Panc1 (cell line): Measurements from ENCODE around the gene MRPL50. TPM values are rescaled to one million over a fixed set of nuclear protein-coding genes. Genes with fewer than 3 reads are reported as not detected.

Experiments used
- ATAC-seq: fragments of 200-7000 bp; cut with Tn5 transposase; 2 replicates; pipeline ENCODE4 v1.9.1; 2020; ENCODE audit warnings: mild to moderate bottlenecking, moderate library complexity
- BruUV-seq: library from RNA; stranded (reverse); fragments of 400-500 nt; replicated peaks from 2 replicates; lab custom pipeline; 2021; lab: Mats Ljungman, UMichigan
- CTCF ChIA-PET: fragments of 300-600 bp; sonication (Branson Sonifier 250); formaldehyde crosslinking; loops from one replicate; lab custom pipeline; 2022; ENCODE audit warnings: antibody characterized with exemption; lab: Charles Lee
- POLR2A ChIA-PET: fragments of 300-600 bp; sonication (Branson Sonifier 250); formaldehyde crosslinking; loops from one replicate; lab custom pipeline; 2022; ENCODE audit warnings: antibody characterized with exemption; lab: Charles Lee
- DNase-seq: peaks from one replicate; pipeline ENCODE4 v3.0.0-alpha.2; 2010; ENCODE audit warnings: low read depth, low spot score
- H3K27ac ChIP-seq: 2 replicates; pipeline ENCODE4 v1.5.1; 2011; ENCODE audit warnings: mild to moderate bottlenecking, low read length, inconsistent platforms
- H3K27me3 ChIP-seq: fragments of 200-500 bp; sonication (Bioruptor generic); 2 replicates; pipeline ENCODE4 v1.6.0; 2014; ENCODE audit warnings: low read length, inconsistent platforms; ENCODE audit not compliant: control insufficient read depth, insufficient read depth
- H3K36me3 ChIP-seq: fragments of 200-500 bp; sonication (Bioruptor generic); 2 replicates; pipeline ENCODE4 v1.5.1; 2014; ENCODE audit warnings: inconsistent platforms, mild to moderate bottlenecking, low read length, moderate library complexity; ENCODE audit not compliant: control insufficient read depth, insufficient read depth
- H3K4me1 ChIP-seq: 2 replicates; pipeline ENCODE4 v1.5.1; 2011; ENCODE audit warnings: inconsistent platforms, mild to moderate bottlenecking, low read length, moderate library complexity; ENCODE audit not compliant: control insufficient read depth, insufficient read depth
- H3K4me3 ChIP-seq, 2 experiments: 2 replicates each; pipeline ENCODE4 v1.5.1; 2011 to 2012; ENCODE audit warnings: low read depth in 2 of 2, low read length in 2 of 2, mild to moderate bottlenecking in 2 of 2, inconsistent platforms in 1 of 2, moderate library complexity in 1 of 2
- H3K9me3 ChIP-seq: fragments of 200-500 bp; sonication (Bioruptor generic); 2 replicates; pipeline ENCODE4 v1.5.1; 2014; ENCODE audit warnings: low read depth, mild to moderate bottlenecking, inconsistent platforms, low read length, moderate library complexity; ENCODE audit not compliant: control insufficient read depth, insufficient read depth
- POLR2AphosphoS5 ChIP-seq: IDR thresholded peaks from 2 replicates; pipeline ENCODE4 v1.6.1; 2012; ENCODE audit warnings: mild to moderate bottlenecking, low read depth, low read length, moderate library complexity
- SIN3A ChIP-seq: IDR thresholded peaks from 2 replicates; pipeline ENCODE4 v1.6.1; 2012; ENCODE audit warnings: low read depth, mild to moderate bottlenecking, low read length, moderate library complexity, borderline replicate concordance; ENCODE audit not compliant: insufficient read depth
- TCF7L2 ChIP-seq: IDR thresholded peaks from 2 replicates; pipeline ENCODE4 v1.6.1; 2011; ENCODE audit warnings: mild to moderate bottlenecking, low read depth, low read length, inconsistent platforms
- in situ Hi-C: cut with HindIII; loops from 2 replicates; pipeline ENCODE4 v1.10.0; 2016; ENCODE audit warnings: low sequenced_read_pairs, low pct_unique_long_range_greater_than_20kb
- intact Hi-C: fragments of 100-400 bp; cut with micrococcal nuclease; formaldehyde crosslinking; loops from one replicate; pipeline ENCODE4 v1.10.0; 2022; ENCODE audit not compliant: unreplicated experiment
- total RNA-seq: library from RNA; stranded (reverse); gene quantifications from one replicate; pipeline ENCODE4 v1.2.1, GENCODE V29; 2021; ENCODE audit not compliant: unreplicated experiment
- TF ChIP-seq, protein P1 (sequence below), 2 experiments: IDR thresholded peaks; 2 replicates each; pipeline ENCODE4 v1.6.1; 2011 to 2012; ENCODE audit warnings: low read depth in 2 of 2, control low read depth in 1 of 2, low read length in 1 of 2, mild to moderate bottlenecking in 1 of 2, moderate library complexity in 1 of 2; ENCODE audit not compliant: insufficient read depth in 1 of 2
- TF ChIP-seq, protein P2 (sequence below): fragments of 450-650 bp; IDR thresholded peaks from 2 replicates; pipeline ENCODE4 v1.5.1; 2017; ENCODE audit warnings: mild to moderate bottlenecking

MRPL50 gene
- total RNA-seq, 1 experiment from 2014 or later: 7.2 TPM

DNA sequence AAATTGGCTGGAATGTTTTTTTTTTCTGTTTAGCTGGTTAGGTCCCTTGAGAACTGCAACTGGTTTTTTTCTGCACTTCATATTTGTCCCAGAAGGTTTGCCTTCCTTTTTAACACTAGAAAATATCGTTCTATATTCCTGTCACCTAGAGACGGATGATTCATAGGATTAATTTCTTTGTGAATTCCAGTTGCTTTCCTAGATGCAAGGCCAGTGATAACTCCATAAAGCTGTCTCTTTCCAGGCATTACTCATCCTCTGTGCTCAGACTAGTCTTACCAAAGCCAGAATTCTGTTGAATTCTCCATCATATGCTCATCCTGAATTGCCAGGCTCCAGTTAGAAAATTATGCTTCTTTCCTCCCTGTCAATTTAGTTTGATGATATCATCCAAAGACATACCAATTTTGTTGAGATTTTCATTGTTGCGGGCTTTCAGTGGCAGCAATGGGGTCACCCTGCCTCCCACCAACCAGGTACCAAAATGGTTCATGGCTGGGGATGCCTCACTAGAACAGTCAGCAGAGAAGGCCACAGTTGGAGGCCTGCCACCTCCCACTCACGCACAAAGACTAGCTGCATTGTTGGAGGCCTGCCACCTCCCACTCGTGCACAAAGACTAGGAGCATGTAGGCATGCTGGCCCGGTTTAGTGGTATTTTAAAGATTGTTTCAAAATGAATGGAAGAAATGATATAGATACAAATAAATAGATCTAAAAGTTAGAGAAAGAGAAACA is 22.1 kb downstream of the MRPL50 start:
- intact Hi-C loops (no loop called here), in situ Hi-C loops (no loop called here)
- no TSS peak for BruUV-seq
- H3K27ac ChIP-seq: no peak overlapping the region
- ATAC-seq (no peak), DNase-seq (no peak)
- no peaks in the 10 kb centered on the region for H3K36me3 ChIP-seq
- no peaks in the 10 kb centered on the region for H3K9me3 ChIP-seq
- ChIA-PET POLR2A (no interaction called here), CTCF (no interaction called here)
- H3K4me3 ChIP-seq: no peak overlapping the region
- TF ChIP-seq, protein P1, sequence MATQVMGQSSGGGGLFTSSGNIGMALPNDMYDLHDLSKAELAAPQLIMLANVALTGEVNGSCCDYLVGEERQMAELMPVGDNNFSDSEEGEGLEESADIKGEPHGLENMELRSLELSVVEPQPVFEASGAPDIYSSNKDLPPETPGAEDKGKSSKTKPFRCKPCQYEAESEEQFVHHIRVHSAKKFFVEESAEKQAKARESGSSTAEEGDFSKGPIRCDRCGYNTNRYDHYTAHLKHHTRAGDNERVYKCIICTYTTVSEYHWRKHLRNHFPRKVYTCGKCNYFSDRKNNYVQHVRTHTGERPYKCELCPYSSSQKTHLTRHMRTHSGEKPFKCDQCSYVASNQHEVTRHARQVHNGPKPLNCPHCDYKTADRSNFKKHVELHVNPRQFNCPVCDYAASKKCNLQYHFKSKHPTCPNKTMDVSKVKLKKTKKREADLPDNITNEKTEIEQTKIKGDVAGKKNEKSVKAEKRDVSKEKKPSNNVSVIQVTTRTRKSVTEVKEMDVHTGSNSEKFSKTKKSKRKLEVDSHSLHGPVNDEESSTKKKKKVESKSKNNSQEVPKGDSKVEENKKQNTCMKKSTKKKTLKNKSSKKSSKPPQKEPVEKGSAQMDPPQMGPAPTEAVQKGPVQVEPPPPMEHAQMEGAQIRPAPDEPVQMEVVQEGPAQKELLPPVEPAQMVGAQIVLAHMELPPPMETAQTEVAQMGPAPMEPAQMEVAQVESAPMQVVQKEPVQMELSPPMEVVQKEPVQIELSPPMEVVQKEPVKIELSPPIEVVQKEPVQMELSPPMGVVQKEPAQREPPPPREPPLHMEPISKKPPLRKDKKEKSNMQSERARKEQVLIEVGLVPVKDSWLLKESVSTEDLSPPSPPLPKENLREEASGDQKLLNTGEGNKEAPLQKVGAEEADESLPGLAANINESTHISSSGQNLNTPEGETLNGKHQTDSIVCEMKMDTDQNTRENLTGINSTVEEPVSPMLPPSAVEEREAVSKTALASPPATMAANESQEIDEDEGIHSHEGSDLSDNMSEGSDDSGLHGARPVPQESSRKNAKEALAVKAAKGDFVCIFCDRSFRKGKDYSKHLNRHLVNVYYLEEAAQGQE (IDR thresholded peaks at IDR 0.05; ENCODE audit: insufficient read depth in 1 of 2, low read depth in 2 of 2, low read length in 1 of 2): no peak
- TF ChIP-seq, protein P2, sequence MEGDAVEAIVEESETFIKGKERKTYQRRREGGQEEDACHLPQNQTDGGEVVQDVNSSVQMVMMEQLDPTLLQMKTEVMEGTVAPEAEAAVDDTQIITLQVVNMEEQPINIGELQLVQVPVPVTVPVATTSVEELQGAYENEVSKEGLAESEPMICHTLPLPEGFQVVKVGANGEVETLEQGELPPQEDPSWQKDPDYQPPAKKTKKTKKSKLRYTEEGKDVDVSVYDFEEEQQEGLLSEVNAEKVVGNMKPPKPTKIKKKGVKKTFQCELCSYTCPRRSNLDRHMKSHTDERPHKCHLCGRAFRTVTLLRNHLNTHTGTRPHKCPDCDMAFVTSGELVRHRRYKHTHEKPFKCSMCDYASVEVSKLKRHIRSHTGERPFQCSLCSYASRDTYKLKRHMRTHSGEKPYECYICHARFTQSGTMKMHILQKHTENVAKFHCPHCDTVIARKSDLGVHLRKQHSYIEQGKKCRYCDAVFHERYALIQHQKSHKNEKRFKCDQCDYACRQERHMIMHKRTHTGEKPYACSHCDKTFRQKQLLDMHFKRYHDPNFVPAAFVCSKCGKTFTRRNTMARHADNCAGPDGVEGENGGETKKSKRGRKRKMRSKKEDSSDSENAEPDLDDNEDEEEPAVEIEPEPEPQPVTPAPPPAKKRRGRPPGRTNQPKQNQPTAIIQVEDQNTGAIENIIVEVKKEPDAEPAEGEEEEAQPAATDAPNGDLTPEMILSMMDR: no peak
- TF ChIP-seq POLR2AphosphoS5 (no peak), SIN3A (no peak), TCF7L2 (no peak)
- H3K27me3 ChIP-seq: no peaks in the 10 kb centered on the region
- no peaks in the 10 kb centered on the region for H3K4me1 ChIP-seq

DNA sequence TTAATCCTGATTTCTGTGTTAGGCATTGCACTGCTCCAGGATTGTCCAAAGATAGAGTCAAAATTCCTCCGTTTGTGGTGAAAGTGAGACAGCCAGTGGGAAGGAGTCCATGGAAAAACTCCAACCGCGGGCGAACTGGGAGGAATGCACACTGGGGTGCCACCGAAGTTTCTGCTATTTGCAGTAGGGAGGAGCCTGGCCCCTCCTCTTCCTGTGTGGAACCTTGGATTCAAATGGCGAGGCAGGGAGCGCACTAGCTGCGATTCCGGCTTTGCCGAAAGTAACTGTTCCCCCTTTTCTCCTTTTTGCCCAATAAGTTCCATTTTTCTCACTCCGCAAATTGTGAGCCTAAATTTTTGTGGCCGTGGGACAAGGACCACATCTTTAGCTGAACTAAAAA is 22.9 kb downstream of the MRPL50 start:
- Histone ChIP-seq H3K36me3 (no peaks in the 10 kb centered on the region), H3K27me3 (no peaks in the 10 kb centered on the region), H3K4me3 (no peak overlapping the region), H3K4me1 (no peaks in the 10 kb centered on the region), H3K9me3 (no peaks in the 10 kb centered on the region), H3K27ac (no peak overlapping the region)
- no peak for ATAC-seq
- TF ChIP-seq POLR2AphosphoS5 (no peak), SIN3A (no peak), TCF7L2 (no peak)
- TF ChIP-seq, protein P2: no peak
- TF ChIP-seq, protein P1 (IDR thresholded peaks at IDR 0.05; ENCODE audit: insufficient read depth in 1 of 2, low read depth in 2 of 2, low read length in 1 of 2): no peak
- POLR2A ChIA-PET: no interaction called here
- CTCF ChIA-PET: no interaction called here
- no TSS peak for BruUV-seq
- no peak for DNase-seq
- in situ Hi-C loops: no loop called here
- intact Hi-C loops: no loop called here
